Esophagus muscularis mucosa (tissue), 4 donors: ENCODE results near the gene APLNR.

Experiments used
- EP300 ChIP-seq: sonication (generic); formaldehyde crosslinking; IDR thresholded peaks from one replicate; pipeline ENCODE4 v1.6.1; 2017; ENCODE audit warnings: antibody characterized with exemption
- POLR2A ChIP-seq: fragments of 450-650 bp; IDR thresholded peaks from one replicate; pipeline ENCODE4 v1.6.1; 2017; ENCODE audit warnings: antibody characterized with exemption, moderate library complexity, mild to moderate bottlenecking, low read depth
- POLR2AphosphoS5 ChIP-seq, 2 donors: sonication (generic); formaldehyde crosslinking; IDR thresholded peaks; one replicate each; pipeline ENCODE4 v1.6.1; 2017; ENCODE audit warnings: antibody characterized with exemption in 2 of 2
- TF ChIP-seq, protein P1 (sequence below), 3 experiments: fragments of 200-600 bp in 2 of 3; fragments of 450-650 bp in 1 of 3; sonication (generic) in 2 of 3; IDR thresholded peaks; one replicate each; pipeline ENCODE4 v1.5.1; 2017 to 2019; ENCODE audit warnings: antibody characterized with exemption in 3 of 3, mild to moderate bottlenecking in 2 of 3, moderate library complexity in 1 of 3

DNA sequence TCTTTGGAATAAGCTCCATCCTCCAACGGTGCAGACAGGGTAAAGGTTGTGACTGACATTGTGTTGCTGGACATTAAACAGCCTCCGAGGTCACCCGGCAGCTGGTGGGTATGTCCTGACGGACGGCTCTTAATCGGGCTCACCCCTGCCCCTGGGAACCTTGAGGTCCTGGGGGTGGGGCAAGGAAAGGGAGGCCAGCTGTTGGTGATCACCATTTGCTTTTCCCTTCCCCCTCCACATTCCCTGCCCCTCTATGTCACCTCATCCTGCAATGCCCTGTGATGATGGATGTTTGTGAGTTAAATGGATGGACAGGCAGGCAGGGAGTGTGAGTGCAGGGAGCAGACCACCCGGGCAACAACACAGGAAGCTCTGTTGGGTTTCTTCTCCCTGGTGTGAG is 26.3 kb downstream of the APLNR start:
- TF ChIP-seq EP300 = no peak
- TF ChIP-seq, protein P1, sequence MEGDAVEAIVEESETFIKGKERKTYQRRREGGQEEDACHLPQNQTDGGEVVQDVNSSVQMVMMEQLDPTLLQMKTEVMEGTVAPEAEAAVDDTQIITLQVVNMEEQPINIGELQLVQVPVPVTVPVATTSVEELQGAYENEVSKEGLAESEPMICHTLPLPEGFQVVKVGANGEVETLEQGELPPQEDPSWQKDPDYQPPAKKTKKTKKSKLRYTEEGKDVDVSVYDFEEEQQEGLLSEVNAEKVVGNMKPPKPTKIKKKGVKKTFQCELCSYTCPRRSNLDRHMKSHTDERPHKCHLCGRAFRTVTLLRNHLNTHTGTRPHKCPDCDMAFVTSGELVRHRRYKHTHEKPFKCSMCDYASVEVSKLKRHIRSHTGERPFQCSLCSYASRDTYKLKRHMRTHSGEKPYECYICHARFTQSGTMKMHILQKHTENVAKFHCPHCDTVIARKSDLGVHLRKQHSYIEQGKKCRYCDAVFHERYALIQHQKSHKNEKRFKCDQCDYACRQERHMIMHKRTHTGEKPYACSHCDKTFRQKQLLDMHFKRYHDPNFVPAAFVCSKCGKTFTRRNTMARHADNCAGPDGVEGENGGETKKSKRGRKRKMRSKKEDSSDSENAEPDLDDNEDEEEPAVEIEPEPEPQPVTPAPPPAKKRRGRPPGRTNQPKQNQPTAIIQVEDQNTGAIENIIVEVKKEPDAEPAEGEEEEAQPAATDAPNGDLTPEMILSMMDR (IDR thresholded peaks at IDR 0.05) = no peak
- no peak for TF ChIP-seq POLR2A
- TF ChIP-seq POLR2AphosphoS5 (IDR thresholded peaks at IDR 0.05) = no peak
